ENCODE measurements around the gene PPP4R2.

The PPP4R2 gene

GRCh38 chr3:72995337-72995736, 1.3 kb upstream of the PPP4R2 start:
- Histone ChIP-seq H3F3A (ENCODE audit: insufficient read depth) (peaks cover 11% of the 10 kb centered on the region; the same call in 1 of the 2 replicates), H3K36me3 (ENCODE audit: low read length) (peaks cover 23% of the 10 kb centered on the region; the same call in 1 of the 2 replicates), H2AFZ (ENCODE audit: low read depth, low read length, severe bottlenecking) (no peak overlapping the region), H3K79me2 (ENCODE audit: insufficient read depth, low read length) (peaks cover 35% of the 10 kb centered on the region), H3K27ac (ENCODE audit: low read depth, low read length) (no peak overlapping the region), H3K9me3 (ENCODE audit: insufficient read depth, low read length) (no peaks in the 10 kb centered on the region), H3K4me2 (ENCODE audit: low read depth, low read length, poor library complexity, severe bottlenecking) (no peak overlapping the region), H3K27me3 (ENCODE audit: low read length) (no peaks in the 10 kb centered on the region), H3K9ac (ENCODE audit: low read length) (no peak overlapping the region), H4K20me1 (ENCODE audit: low read depth, low read length) (peaks cover 25% of the 10 kb centered on the region), H3K9me2 (replicated peaks; ENCODE audit: insufficient read depth, low read length) (no peaks in the 10 kb centered on the region), H3K4me3 (ENCODE audit: insufficient read depth, low read length, poor library complexity, severe bottlenecking) (no peak overlapping the region)
- TF ChIP-seq, protein P1, sequence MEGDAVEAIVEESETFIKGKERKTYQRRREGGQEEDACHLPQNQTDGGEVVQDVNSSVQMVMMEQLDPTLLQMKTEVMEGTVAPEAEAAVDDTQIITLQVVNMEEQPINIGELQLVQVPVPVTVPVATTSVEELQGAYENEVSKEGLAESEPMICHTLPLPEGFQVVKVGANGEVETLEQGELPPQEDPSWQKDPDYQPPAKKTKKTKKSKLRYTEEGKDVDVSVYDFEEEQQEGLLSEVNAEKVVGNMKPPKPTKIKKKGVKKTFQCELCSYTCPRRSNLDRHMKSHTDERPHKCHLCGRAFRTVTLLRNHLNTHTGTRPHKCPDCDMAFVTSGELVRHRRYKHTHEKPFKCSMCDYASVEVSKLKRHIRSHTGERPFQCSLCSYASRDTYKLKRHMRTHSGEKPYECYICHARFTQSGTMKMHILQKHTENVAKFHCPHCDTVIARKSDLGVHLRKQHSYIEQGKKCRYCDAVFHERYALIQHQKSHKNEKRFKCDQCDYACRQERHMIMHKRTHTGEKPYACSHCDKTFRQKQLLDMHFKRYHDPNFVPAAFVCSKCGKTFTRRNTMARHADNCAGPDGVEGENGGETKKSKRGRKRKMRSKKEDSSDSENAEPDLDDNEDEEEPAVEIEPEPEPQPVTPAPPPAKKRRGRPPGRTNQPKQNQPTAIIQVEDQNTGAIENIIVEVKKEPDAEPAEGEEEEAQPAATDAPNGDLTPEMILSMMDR (IDR thresholded peaks at IDR 0.05; ENCODE audit: insufficient read depth, low read length, poor library complexity, severe bottlenecking): no peak
- no peak for TF ChIP-seq EZH2phosphoT487 (conservative IDR thresholded peaks at IDR 0.05; ENCODE audit: low read length)

DNA sequence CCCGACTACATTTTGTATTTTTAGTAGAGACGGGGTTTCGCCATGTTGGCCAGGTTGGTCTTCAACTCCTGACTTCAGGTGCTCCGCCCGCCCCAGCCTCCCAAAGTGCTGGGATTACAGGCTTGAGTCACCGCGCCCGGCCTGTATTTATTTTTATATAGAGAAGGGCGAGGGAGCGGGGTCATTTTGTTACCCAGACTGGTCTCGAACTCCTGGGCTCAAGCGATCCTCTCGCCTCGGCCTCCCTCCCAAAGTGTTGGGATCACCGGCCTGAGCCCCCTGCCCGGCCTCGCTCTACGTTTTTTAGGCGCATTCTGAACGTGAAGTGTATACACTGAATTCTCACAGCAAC, 514 bp upstream of the PPP4R2 start:
- TF ChIP-seq, protein P1 (IDR thresholded peaks at IDR 0.05; ENCODE audit: insufficient read depth, low read length, poor library complexity, severe bottlenecking): no peak
- TF ChIP-seq EZH2phosphoT487 (conservative IDR thresholded peaks at IDR 0.05; ENCODE audit: low read length): no peak
- H3K9ac ChIP-seq (ENCODE audit: low read length): peak overlapping the region; percentile 75
- H2AFZ ChIP-seq (ENCODE audit: low read depth, low read length, severe bottlenecking): peak overlapping the region; percentile 87
- H3K4me3 ChIP-seq (ENCODE audit: insufficient read depth, low read length, poor library complexity, severe bottlenecking): peak overlapping the region; percentile 81
- peaks cover 28% of the 10 kb centered on the region for H3K36me3 ChIP-seq (ENCODE audit: low read length)
- peaks cover 33% of the 10 kb centered on the region for H4K20me1 ChIP-seq (ENCODE audit: low read depth, low read length)
- H3K9me2 ChIP-seq (replicated peaks; ENCODE audit: insufficient read depth, low read length): no peaks in the 10 kb centered on the region
- peaks cover 43% of the 10 kb centered on the region for H3K79me2 ChIP-seq (ENCODE audit: insufficient read depth, low read length)
- peak overlapping the region; percentile 99 for H3K4me2 ChIP-seq (ENCODE audit: low read depth, low read length, poor library complexity, severe bottlenecking)
- H3F3A ChIP-seq (ENCODE audit: insufficient read depth): peaks cover 11% of the 10 kb centered on the region; the same call in 1 of the 2 replicates
- no peaks in the 10 kb centered on the region for H3K9me3 ChIP-seq (ENCODE audit: insufficient read depth, low read length)
- H3K27ac ChIP-seq (ENCODE audit: low read depth, low read length): no peak overlapping the region
- H3K27me3 ChIP-seq (ENCODE audit: low read length): no peaks in the 10 kb centered on the region

- Histone ChIP-seq H3K27ac (ENCODE audit: low read depth, low read length) (peak overlapping the region; percentile 69), H3K36me3 (ENCODE audit: low read length) (peaks cover 33% of the 10 kb centered on the region), H2AFZ (ENCODE audit: low read depth, low read length, severe bottlenecking) (peak overlapping the region; percentile 72), H3K79me2 (ENCODE audit: insufficient read depth, low read length) (peaks cover 57% of the 10 kb centered on the region), H4K20me1 (ENCODE audit: low read depth, low read length) (peaks cover 36% of the 10 kb centered on the region), H3K4me3 (ENCODE audit: insufficient read depth, low read length, poor library complexity, severe bottlenecking) (peak overlapping the region; percentile 81), H3F3A (ENCODE audit: insufficient read depth) (peaks cover 11% of the 10 kb centered on the region; the same call in 1 of the 2 replicates), H3K4me2 (ENCODE audit: low read depth, low read length, poor library complexity, severe bottlenecking) (peak overlapping the region; percentile 99), H3K9me3 (ENCODE audit: insufficient read depth, low read length) (no peaks in the 10 kb centered on the region), H3K9me2 (replicated peaks; ENCODE audit: insufficient read depth, low read length) (no peaks in the 10 kb centered on the region), H3K9ac (ENCODE audit: low read length) (peak overlapping the region; percentile 75), H3K27me3 (ENCODE audit: low read length) (no peaks in the 10 kb centered on the region)
- no peak for TF ChIP-seq EZH2phosphoT487 (conservative IDR thresholded peaks at IDR 0.05; ENCODE audit: low read length)
- TF ChIP-seq, protein P1 (IDR thresholded peaks at IDR 0.05; ENCODE audit: insufficient read depth, low read length, poor library complexity, severe bottlenecking): peak; percentile 42
These were observed 880 bp downstream of the PPP4R2 start for GRCh38 chr3:72997421-72997961.
